HepG2 (cell line): Measurements from ENCODE around the gene PIGZ. TPM values are rescaled to one million over a fixed set of nuclear protein-coding genes. Genes with fewer than 3 reads are reported as not detected.
A peak's percentile ranks its signal among the peaks of the same experiment; 100 is the strongest.

Experiments
- ATAC-seq: fragments of 200-7000 bp; cut with Tn5 transposase; 3 replicates; pipeline ENCODE4 v1.9.1; 2020; ENCODE audit warnings: mild to moderate bottlenecking, moderate library complexity
- BruUV-seq: library from RNA; stranded (reverse); fragments of 400-500 nt; replicated peaks from 2 replicates; lab custom pipeline; 2021; lab: Mats Ljungman, UMichigan
- CTCF ChIA-PET: fragments of 300-600 bp; formaldehyde crosslinking; extraction: SDS; loops from one replicate; lab custom pipeline; 2021; ENCODE audit warnings: low total read pairs, inconsistent platforms, low intra/inter-chr PET ratio; lab: Yijun Ruan, JAX
- POLR2A ChIA-PET: fragments of 350-600 bp; sonication (Branson Sonifier 250); formaldehyde crosslinking; loops from one replicate; lab custom pipeline; 2020; ENCODE audit warnings: antibody characterized with exemption, inconsistent platforms; lab: Yijun Ruan, JAX
- DNase-seq: peaks from one replicate; pipeline ENCODE4 v3.0.0-alpha.2; 2015; ENCODE audit warnings: low spot score
- FAIRE-seq: peaks from 3 replicates; lab custom pipeline; 2011; peaks lifted over from hg19 to GRCh38; lab: Jason Lieb, UNC
- H2AFZ ChIP-seq: one replicate; pipeline ENCODE4 v1.6.1; 2011; ENCODE audit warnings: low read length, inconsistent platforms
- H3K27ac ChIP-seq: fragments of 300-600 bp; 3 replicates; pipeline ENCODE4 v1.8.0; 2011; ENCODE audit warnings: mixed run types, mild to moderate bottlenecking, mixed read lengths, low read length, inconsistent platforms; ENCODE audit not compliant: insufficient read depth; ENCODE audit errors: extremely low read length
- H3K27me3 ChIP-seq, 2 experiments: fragments of 200-600 bp in 1 of 2; 2 replicates in 1 of 2; 3 replicates in 1 of 2; pipeline versions ENCODE4 v1.6.0 to v1.8.0; 2011; ENCODE audit warnings: low read length in 2 of 2, mild to moderate bottlenecking in 2 of 2, moderate library complexity in 2 of 2, inconsistent platforms in 1 of 2; ENCODE audit not compliant: insufficient read depth in 2 of 2, control insufficient read depth in 1 of 2
- H3K36me3 ChIP-seq, 2 experiments: fragments of 200-600 bp in 1 of 2; replicated peaks in 1 of 2; 2 replicates in 1 of 2; 3 replicates in 1 of 2; pipeline versions ENCODE4 v1.5.1 to v1.8.0; 2011; ENCODE audit warnings: low read length in 2 of 2, inconsistent platforms in 1 of 2; ENCODE audit not compliant: insufficient read depth in 2 of 2, control insufficient read depth in 1 of 2
- H3K4me1 ChIP-seq: 2 replicates; pipeline ENCODE4 v1.5.1; 2012; ENCODE audit warnings: low read length, inconsistent platforms; ENCODE audit not compliant: insufficient read depth
- H3K4me2 ChIP-seq: 2 replicates; pipeline ENCODE4 v1.6.0; 2011; ENCODE audit warnings: low read depth, low read length, inconsistent platforms
- H3K4me3 ChIP-seq, 3 experiments: fragments of 200-600 bp in 1 of 3; sonication (generic), shearing (Covaris generic) in 1 of 3; replicated peaks in 1 of 3; 2 replicates each; pipeline ENCODE4 v1.5.1; 2011 to 2016; ENCODE audit warnings: low read length in 3 of 3, inconsistent platforms in 2 of 3, low read depth in 2 of 3, mild to moderate bottlenecking in 2 of 3, control low read depth in 1 of 3, mixed read lengths in 1 of 3; ENCODE audit not compliant: insufficient read depth in 1 of 3
- H3K79me2 ChIP-seq: one replicate; pipeline ENCODE4 v1.6.1; 2011; ENCODE audit warnings: low read length, inconsistent platforms; ENCODE audit not compliant: insufficient read depth
- H3K9ac ChIP-seq: 2 replicates; pipeline ENCODE4 v1.6.0; 2011; ENCODE audit warnings: mild to moderate bottlenecking, low read depth, low read length, inconsistent platforms; ENCODE audit not compliant: insufficient read depth
- H3K9me3 ChIP-seq: 2 replicates; pipeline ENCODE4 v1.5.1; 2012; ENCODE audit warnings: mild to moderate bottlenecking, low read length
- H4K20me1 ChIP-seq: 2 replicates; pipeline ENCODE4 v1.6.0; 2011; ENCODE audit warnings: inconsistent platforms, mild to moderate bottlenecking, low read length, moderate library complexity; ENCODE audit not compliant: insufficient read depth
- HNF4A ChIP-seq: sonication (generic); formaldehyde crosslinking; IDR thresholded peaks from 2 replicates; pipeline ENCODE4 v1.4.0; 2020; ENCODE audit warnings: missing genetic modification reagents
- RAD21 ChIP-seq: fragments of 450-650 bp; formaldehyde crosslinking; IDR thresholded peaks from 2 replicates; pipeline ENCODE4 v1.5.0; 2020; ENCODE audit warnings: mild to moderate bottlenecking
- SMC3 ChIP-seq: IDR thresholded peaks from 2 replicates; pipeline ENCODE4 v1.6.1; 2011; ENCODE audit warnings: low read length, improper control_type of control experiment
- SRSF1 ChIP-seq: fragments of 200-400 bp; formaldehyde crosslinking; optimal IDR thresholded peaks from 2 replicates; pipeline ENCODE3; 2017; ENCODE audit warnings: mild to moderate bottlenecking, low read depth, low read length, moderate library complexity
- STAG1 ChIP-seq: sonication (generic); formaldehyde crosslinking; IDR thresholded peaks from 2 replicates; pipeline ENCODE4 v1.4.0; 2020; ENCODE audit warnings: missing genetic modification reagents
- THAP11 ChIP-seq: IDR thresholded peaks from 2 replicates; pipeline ENCODE4 v1.6.1; 2016; ENCODE audit warnings: missing biosample characterization, missing genetic modification reagents
- YY1 ChIP-seq: IDR thresholded peaks from 2 replicates; pipeline ENCODE4 v1.6.1; 2011; ENCODE audit warnings: low read length, low read depth, moderate library complexity, mild to moderate bottlenecking; ENCODE audit not compliant: insufficient read depth, insufficient replicate concordance
- ZNF230 ChIP-seq: sonication (generic); formaldehyde crosslinking; IDR thresholded peaks from 2 replicates; pipeline ENCODE4 v1.4.0; 2020; ENCODE audit warnings: mild to moderate bottlenecking, missing genetic modification reagents
- ZNF589 ChIP-seq: sonication (generic); formaldehyde crosslinking; conservative IDR thresholded peaks from 2 replicates; pipeline ENCODE4 v1.8.0; 2022; ENCODE audit warnings: mild to moderate bottlenecking, moderate library complexity, missing genetic modification reagents
- WGBS: methylation state at CpG from one replicate; pipeline ENCODE4 v1.1.6; 2017; ENCODE audit warnings: low lambda C conversion rate; 5-methylcytosine and 5-hydroxymethylcytosine counted together
- in situ Hi-C: cut with HindIII; loops from 2 replicates; pipeline ENCODE4 v1.10.0; 2017; ENCODE audit warnings: low pct_unique_long_range_greater_than_20kb; ENCODE audit not compliant: extremely low pct_ligation_motif_present
- intact Hi-C: fragments of 100-400 bp; cut with micrococcal nuclease; formaldehyde crosslinking; loops from one replicate; pipeline ENCODE4 v1.10.0; 2022; ENCODE audit not compliant: unreplicated experiment
- polyA plus RNA-seq, 8 experiments: library from polyadenylated mRNA; depleted of rRNA in 3 of 8; stranded (reverse) in 7 of 8; unstranded in 1 of 8; fragments of >200 nt; fragmentation: Illumina TruSeq in 4 of 8; extraction: Trizol in 4 of 8; gene quantifications; 2 replicates each; pipeline versions ENCODE4 v1.2.1 to v1.2.3, GENCODE V29; 2011 to 2016; ENCODE audit warnings: low read depth in 4 of 8, missing spikeins in 1 of 8, mixed read lengths in 1 of 8; ENCODE audit not compliant: insufficient read depth in 1 of 8
- total RNA-seq, 5 experiments: library from RNA; depleted of rRNA; stranded (reverse); fragments of >200 nt; fragmentation: Illumina TruSeq; extraction: Trizol; gene quantifications; 2 replicates each; pipeline ENCODE4 v1.2.3, GENCODE V29; 2016; ENCODE audit warnings: low read depth in 1 of 5
- TF ChIP-seq, protein P1 (sequence below): sonication (generic); formaldehyde crosslinking; IDR thresholded peaks from 2 replicates; pipeline ENCODE4 v1.5.0; 2020; ENCODE audit warnings: mild to moderate bottlenecking, missing genetic modification reagents, moderate library complexity
- TF ChIP-seq, protein P2 (sequence below): sonication (generic); formaldehyde crosslinking; IDR thresholded peaks from 2 replicates; pipeline ENCODE4 v1.4.0; 2020; ENCODE audit warnings: missing genetic modification reagents, borderline replicate concordance
- TF ChIP-seq, protein P3 (sequence below): sonication (generic); formaldehyde crosslinking; IDR thresholded peaks from 2 replicates; pipeline ENCODE4 v1.4.0; 2020; ENCODE audit warnings: missing genetic modification reagents

Gene PIGZ
- total and polyA plus RNA-seq, 2 of the 13 experiments (the other 11 are each of a cell fraction or from before 2014, with no cell fraction given), result 4.7 to 60.5 TPM

DNA sequence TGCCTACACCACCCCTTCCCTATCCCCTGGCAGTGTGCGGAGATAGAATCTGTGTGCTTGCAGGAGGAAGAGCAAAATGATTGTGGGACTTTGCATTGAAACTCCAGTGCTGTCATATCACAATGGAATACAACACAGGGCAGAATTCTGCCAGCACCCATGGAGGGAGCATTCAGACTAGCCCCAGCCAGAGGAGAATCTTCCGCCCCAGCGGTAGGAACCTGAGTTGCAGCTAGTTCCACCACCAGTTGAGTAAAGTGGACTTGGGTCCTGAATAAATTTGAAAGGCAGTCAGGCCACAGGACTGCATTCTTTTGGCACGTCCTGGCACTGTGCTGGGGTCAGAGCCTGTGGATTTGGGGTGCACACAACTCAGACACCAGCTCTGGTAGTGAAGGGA lies 53.8 kb downstream of the PIGZ start:
- no TSS peak for BruUV-seq
- no peaks in the 10 kb centered on the region for H3K9me3 ChIP-seq
- H3K79me2 ChIP-seq, result no peaks in the 10 kb centered on the region
- ATAC-seq (peak; percentile 98), DNase-seq (peak; percentile 57), FAIRE-seq (peak; percentile 71)
- no peak overlapping the region for H3K9ac ChIP-seq
- no peak overlapping the region for H3K4me2 ChIP-seq
- peaks cover 4 to 14% of the 10 kb centered on the region in 2 experiments for H3K36me3 ChIP-seq
- H2AFZ ChIP-seq, result no peak overlapping the region
- ChIA-PET POLR2A (interaction anchor here (0.9 kb wide), 1 partner anchor 27 kb away, joined by 7 read pairs; the partner anchor contains the start of gene NCBP2), CTCF (no interaction called here)
- peaks cover 10% of the 10 kb centered on the region for H3K4me1 ChIP-seq
- WGBS, result 100% methylated on average over 1 of the region's 4 CpGs
- H3K27me3 ChIP-seq, result no peaks in the 10 kb centered on the region
- in situ Hi-C loops, result no loop called here
- TF ChIP-seq ZNF230 (CRISPR knock-in tag), result no peak
- TF ChIP-seq SMC3, result peak; percentile 34; the same call in 1 of the 2 replicates
- no peak for TF ChIP-seq SRSF1
- peak; percentile 35; the same call in 1 of the 2 replicates for TF ChIP-seq STAG1 (CRISPR knock-in tag)
- TF ChIP-seq ZNF589, result no peak
- peak; percentile 33; the same call in 1 of the 2 replicates for TF ChIP-seq HNF4A (CRISPR knock-in tag)
- TF ChIP-seq RAD21 (CRISPR knock-in tag), result 0 out of 2 replicates have a peak, but pooled peaks have one; percentile 17
- TF ChIP-seq, protein P1, sequence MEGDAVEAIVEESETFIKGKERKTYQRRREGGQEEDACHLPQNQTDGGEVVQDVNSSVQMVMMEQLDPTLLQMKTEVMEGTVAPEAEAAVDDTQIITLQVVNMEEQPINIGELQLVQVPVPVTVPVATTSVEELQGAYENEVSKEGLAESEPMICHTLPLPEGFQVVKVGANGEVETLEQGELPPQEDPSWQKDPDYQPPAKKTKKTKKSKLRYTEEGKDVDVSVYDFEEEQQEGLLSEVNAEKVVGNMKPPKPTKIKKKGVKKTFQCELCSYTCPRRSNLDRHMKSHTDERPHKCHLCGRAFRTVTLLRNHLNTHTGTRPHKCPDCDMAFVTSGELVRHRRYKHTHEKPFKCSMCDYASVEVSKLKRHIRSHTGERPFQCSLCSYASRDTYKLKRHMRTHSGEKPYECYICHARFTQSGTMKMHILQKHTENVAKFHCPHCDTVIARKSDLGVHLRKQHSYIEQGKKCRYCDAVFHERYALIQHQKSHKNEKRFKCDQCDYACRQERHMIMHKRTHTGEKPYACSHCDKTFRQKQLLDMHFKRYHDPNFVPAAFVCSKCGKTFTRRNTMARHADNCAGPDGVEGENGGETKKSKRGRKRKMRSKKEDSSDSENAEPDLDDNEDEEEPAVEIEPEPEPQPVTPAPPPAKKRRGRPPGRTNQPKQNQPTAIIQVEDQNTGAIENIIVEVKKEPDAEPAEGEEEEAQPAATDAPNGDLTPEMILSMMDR, result peak; percentile 31; the same call in 1 of the 2 replicates
- TF ChIP-seq, protein P2, sequence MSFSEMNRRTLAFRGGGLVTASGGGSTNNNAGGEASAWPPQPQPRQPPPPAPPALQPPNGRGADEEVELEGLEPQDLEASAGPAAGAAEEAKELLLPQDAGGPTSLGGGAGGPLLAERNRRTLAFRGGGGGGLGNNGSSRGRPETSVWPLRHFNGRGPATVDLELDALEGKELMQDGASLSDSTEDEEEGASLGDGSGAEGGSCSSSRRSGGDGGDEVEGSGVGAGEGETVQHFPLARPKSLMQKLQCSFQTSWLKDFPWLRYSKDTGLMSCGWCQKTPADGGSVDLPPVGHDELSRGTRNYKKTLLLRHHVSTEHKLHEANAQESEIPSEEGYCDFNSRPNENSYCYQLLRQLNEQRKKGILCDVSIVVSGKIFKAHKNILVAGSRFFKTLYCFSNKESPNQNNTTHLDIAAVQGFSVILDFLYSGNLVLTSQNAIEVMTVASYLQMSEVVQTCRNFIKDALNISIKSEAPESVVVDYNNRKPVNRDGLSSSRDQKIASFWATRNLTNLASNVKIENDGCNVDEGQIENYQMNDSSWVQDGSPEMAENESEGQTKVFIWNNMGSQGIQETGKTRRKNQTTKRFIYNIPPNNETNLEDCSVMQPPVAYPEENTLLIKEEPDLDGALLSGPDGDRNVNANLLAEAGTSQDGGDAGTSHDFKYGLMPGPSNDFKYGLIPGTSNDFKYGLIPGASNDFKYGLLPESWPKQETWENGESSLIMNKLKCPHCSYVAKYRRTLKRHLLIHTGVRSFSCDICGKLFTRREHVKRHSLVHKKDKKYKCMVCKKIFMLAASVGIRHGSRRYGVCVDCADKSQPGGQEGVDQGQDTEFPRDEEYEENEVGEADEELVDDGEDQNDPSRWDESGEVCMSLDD (CRISPR knock-in tag), result no peak
- no peak for TF ChIP-seq YY1
- TF ChIP-seq, protein P3, sequence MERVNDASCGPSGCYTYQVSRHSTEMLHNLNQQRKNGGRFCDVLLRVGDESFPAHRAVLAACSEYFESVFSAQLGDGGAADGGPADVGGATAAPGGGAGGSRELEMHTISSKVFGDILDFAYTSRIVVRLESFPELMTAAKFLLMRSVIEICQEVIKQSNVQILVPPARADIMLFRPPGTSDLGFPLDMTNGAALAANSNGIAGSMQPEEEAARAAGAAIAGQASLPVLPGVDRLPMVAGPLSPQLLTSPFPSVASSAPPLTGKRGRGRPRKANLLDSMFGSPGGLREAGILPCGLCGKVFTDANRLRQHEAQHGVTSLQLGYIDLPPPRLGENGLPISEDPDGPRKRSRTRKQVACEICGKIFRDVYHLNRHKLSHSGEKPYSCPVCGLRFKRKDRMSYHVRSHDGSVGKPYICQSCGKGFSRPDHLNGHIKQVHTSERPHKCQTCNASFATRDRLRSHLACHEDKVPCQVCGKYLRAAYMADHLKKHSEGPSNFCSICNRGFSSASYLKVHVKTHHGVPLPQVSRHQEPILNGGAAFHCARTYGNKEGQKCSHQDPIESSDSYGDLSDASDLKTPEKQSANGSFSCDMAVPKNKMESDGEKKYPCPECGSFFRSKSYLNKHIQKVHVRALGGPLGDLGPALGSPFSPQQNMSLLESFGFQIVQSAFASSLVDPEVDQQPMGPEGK (CRISPR knock-in tag), result peak; percentile 22; the same call in 1 of the 2 replicates
- TF ChIP-seq THAP11 (CRISPR knock-in tag), result no peak
- TF ChIP-seq, all 625 proteins: peak for 6
- Histone ChIP-seq H3K27ac (peak overlapping the region; percentile 39), H4K20me1 (no peaks in the 10 kb centered on the region), H3K4me3 (no peak overlapping the region)
- intact Hi-C loops, result no loop called here
